Endothelial cell of umbilical vein (primary cell): Measurements from ENCODE around the gene TLE3. TPM values are rescaled to one million over a fixed set of nuclear protein-coding genes. Genes with fewer than 3 reads are reported as not detected.

Source experiments
- BruUV-seq: library from RNA; stranded (reverse); fragments of 400-500 nt; replicated peaks from 2 replicates; lab custom pipeline; 2021; lab: Mats Ljungman, UMichigan
- CTCF ChIA-PET: fragments of 300-600, 350-600 bp; sonication (Branson Sonifier 250); formaldehyde crosslinking; loops from one replicate; lab custom pipeline; 2021; ENCODE audit warnings: antibody characterized with exemption, inconsistent platforms; lab: Charles Lee
- POLR2A ChIA-PET: fragments of 300-600, 350-600 bp; sonication (Branson Sonifier 250); formaldehyde crosslinking; loops from one replicate; lab custom pipeline; 2021; ENCODE audit warnings: antibody characterized with exemption, inconsistent platforms; lab: Charles Lee
- DNase-seq: peaks from one replicate; pipeline ENCODE4 v3.0.0-alpha.2; 2011; ENCODE audit warnings: low read depth, low spot score
- FAIRE-seq: peaks from 2 replicates; lab custom pipeline; 2011; peaks lifted over from hg19 to GRCh38; lab: Jason Lieb, UNC
- H2AFZ ChIP-seq: 2 replicates; pipeline ENCODE4 v1.6.0; 2012; ENCODE audit warnings: low read depth, low read length, control low read depth, inconsistent platforms
- H3K27ac ChIP-seq: 2 replicates; pipeline ENCODE4 v1.5.1; 2011; ENCODE audit warnings: low read depth, mild to moderate bottlenecking, control low read depth, low read length, moderate library complexity; ENCODE audit not compliant: insufficient read depth
- H3K27me3 ChIP-seq, 2 experiments: 2 replicates each; pipeline versions ENCODE4 v1.6.0 to v1.6.1; 2011; ENCODE audit warnings: low read length in 2 of 2, mixed read lengths in 1 of 2; ENCODE audit not compliant: control insufficient read depth in 2 of 2, insufficient read depth in 2 of 2
- H3K36me3 ChIP-seq, 2 experiments: 2 replicates in 1 of 2; 3 replicates in 1 of 2; pipeline ENCODE4 v1.5.1; 2011; ENCODE audit warnings: low read length in 2 of 2, mild to moderate bottlenecking in 1 of 2, moderate library complexity in 1 of 2; ENCODE audit not compliant: control insufficient read depth in 2 of 2, insufficient read depth in 2 of 2; ENCODE audit errors: extremely low read depth in 1 of 2
- H3K4me1 ChIP-seq: 3 replicates; pipeline ENCODE4 v1.5.1; 2011; ENCODE audit warnings: mild to moderate bottlenecking, low read length; ENCODE audit not compliant: control insufficient read depth, insufficient read depth; ENCODE audit errors: extremely low read depth
- H3K4me2 ChIP-seq: 2 replicates; pipeline ENCODE4 v1.6.1; 2011; ENCODE audit warnings: low read length, control low read depth, mixed read lengths; ENCODE audit not compliant: insufficient read depth
- H3K4me3 ChIP-seq, 3 experiments: fragments of 200-600 bp in 1 of 3; sonication (generic), shearing (Covaris generic) in 1 of 3; replicated peaks in 1 of 3; 2 replicates each; pipeline ENCODE4 v1.5.1; 2011 to 2016; ENCODE audit warnings: control low read depth in 3 of 3, low read length in 3 of 3, mild to moderate bottlenecking in 2 of 3, inconsistent platforms in 1 of 3, low read depth in 1 of 3, moderate library complexity in 1 of 3; ENCODE audit not compliant: insufficient read depth in 1 of 3
- H3K79me2 ChIP-seq: 2 replicates; pipeline ENCODE4 v1.6.0; 2012; ENCODE audit warnings: low read length, inconsistent platforms; ENCODE audit not compliant: control insufficient read depth, insufficient read depth
- H3K9ac ChIP-seq: replicated peaks from 2 replicates; pipeline ENCODE3; 2011; ENCODE audit warnings: low read length, control low read depth; ENCODE audit not compliant: insufficient read depth; ENCODE audit errors: extremely low read depth
- H3K9me1 ChIP-seq: replicated peaks from 3 replicates; pipeline ENCODE4 v1.6.0; 2011; ENCODE audit warnings: mild to moderate bottlenecking, low read length; ENCODE audit not compliant: control insufficient read depth, insufficient read depth; ENCODE audit errors: extremely low read depth
- H3K9me3 ChIP-seq: replicated peaks from 2 replicates; pipeline ENCODE4 v1.5.1; 2012; ENCODE audit warnings: low read length, inconsistent platforms; ENCODE audit not compliant: control insufficient read depth, insufficient read depth
- H4K20me1 ChIP-seq: replicated peaks from 2 replicates; pipeline ENCODE3; 2011; ENCODE audit warnings: mild to moderate bottlenecking, low read length; ENCODE audit not compliant: control insufficient read depth, insufficient read depth; ENCODE audit errors: extremely low read depth
- CTCF ChIP-seq, 2 donors: IDR thresholded peaks; 1 replicate in 1 of 2; 2 replicates in 1 of 2; pipeline ENCODE4 v1.5.1; 2011; ENCODE audit warnings: low read length in 2 of 2, mild to moderate bottlenecking in 2 of 2, moderate library complexity in 2 of 2, control low read depth in 1 of 2, inconsistent platforms in 1 of 2, low read depth in 1 of 2; ENCODE audit not compliant: insufficient read depth in 1 of 2; ENCODE audit errors: extremely low read depth in 1 of 2
- EZH2 ChIP-seq: IDR thresholded peaks from 2 replicates; pipeline ENCODE4 v1.6.1; 2012; ENCODE audit warnings: borderline replicate concordance, low read depth, mild to moderate bottlenecking, moderate library complexity, low read length, inconsistent platforms; ENCODE audit not compliant: severe bottlenecking
- FOS ChIP-seq: IDR thresholded peaks from 2 replicates; pipeline ENCODE4 v1.6.1; 2011; ENCODE audit warnings: mild to moderate bottlenecking, low read length, moderate library complexity, borderline replicate concordance; ENCODE audit not compliant: insufficient read depth
- GATA2 ChIP-seq: IDR thresholded peaks from 2 replicates; pipeline ENCODE4 v1.7.0; 2011; ENCODE audit warnings: low read depth, mild to moderate bottlenecking, moderate library complexity, mixed read lengths, low read length; ENCODE audit not compliant: insufficient read length, insufficient read depth
- JUN ChIP-seq: IDR thresholded peaks from 2 replicates; pipeline ENCODE4 v1.6.1; 2011; ENCODE audit warnings: borderline replicate concordance, low read depth; ENCODE audit not compliant: insufficient read length, insufficient read depth
- MAX ChIP-seq: IDR thresholded peaks from 2 replicates; pipeline ENCODE4 v1.6.1; 2011; ENCODE audit not compliant: insufficient read depth, insufficient read length
- MYC ChIP-seq: IDR thresholded peaks from one replicate; pipeline ENCODE4 v1.6.1; 2011; ENCODE audit warnings: mild to moderate bottlenecking, low read depth, low read length
- POLR2A ChIP-seq: IDR thresholded peaks from 2 replicates; pipeline ENCODE4 v1.6.1; 2012; ENCODE audit warnings: low read depth, mild to moderate bottlenecking, control low read depth, low read length
- POLR2AphosphoS5 ChIP-seq: IDR thresholded peaks from 2 replicates; pipeline ENCODE4 v1.6.1; 2012; ENCODE audit warnings: low read depth, mild to moderate bottlenecking, control low read depth, low read length, moderate library complexity; ENCODE audit not compliant: insufficient read depth
- dilution Hi-C: fragments of 300-500 bp; cut with MboI; formaldehyde crosslinking; loops from one replicate; pipeline ENCODE4 v1.15.0; 2019; ENCODE audit warnings: low sequenced_read_pairs; ENCODE audit not compliant: extremely low pct_ligation_motif_present
- intact Hi-C: fragments of 100-400 bp; cut with micrococcal nuclease; formaldehyde crosslinking; loops from one replicate; pipeline ENCODE4 v1.10.0; 2022
- polyA plus RNA-seq, 4 experiments: library from polyadenylated mRNA; depleted of rRNA in 3 of 4; stranded (reverse) in 3 of 4; unstranded in 1 of 4; fragments of >200 nt; gene quantifications; 2 replicates each; pipeline versions ENCODE4 v1.2.1 to v1.2.3, GENCODE V29; 2011 to 2012; ENCODE audit warnings: missing spikeins in 1 of 4
- total RNA-seq: library from RNA; stranded (reverse); gene quantifications from 2 replicates; pipeline ENCODE4 v1.2.3, GENCODE V29; 2021

Gene TLE3
- total and polyA plus RNA-seq, 2 donors (not counting 3 experiments of a cell fraction or from before 2014, with no cell fraction given), result 40.5 to 56.9 TPM

GRCh38 chr15:70053001-70053715 is 44.6 kb downstream of the TLE3 start:
- no peak overlapping the region for H3K9ac ChIP-seq
- H3K27ac ChIP-seq, result no peak overlapping the region
- no peaks in the 10 kb centered on the region for H3K27me3 ChIP-seq
- H3K9me3 ChIP-seq, result no peaks in the 10 kb centered on the region
- no TSS peak for BruUV-seq
- intact Hi-C loops (no loop called here), dilution Hi-C loops (no loop called here)
- no peak overlapping the region for H3K4me3 ChIP-seq
- H3K4me2 ChIP-seq, result no peak overlapping the region
- FAIRE-seq (no peak), DNase-seq (no peak)
- ChIA-PET CTCF (interaction anchor here (1.6 kb wide), 1 partner anchor 14 kb away, joined by 4 read pairs; no protein-coding TSS in a partner anchor), POLR2A (no interaction called here)
- H3K9me1 ChIP-seq, result no peaks in the 10 kb centered on the region
- no peaks in the 10 kb centered on the region for H3K79me2 ChIP-seq
- TF ChIP-seq FOS, result no peak
- no peak for TF ChIP-seq GATA2
- TF ChIP-seq POLR2AphosphoS5, result no peak
- TF ChIP-seq EZH2, result no peak
- TF ChIP-seq POLR2A, result no peak
- TF ChIP-seq MYC, result no peak
- no peak for TF ChIP-seq CTCF (IDR thresholded peaks at IDR 0.05; ENCODE audit: extremely low read depth in 1 of 2, insufficient read depth in 1 of 2, low read depth in 1 of 2, low read length in 2 of 2)
- no peak for TF ChIP-seq JUN
- no peak for TF ChIP-seq MAX
- H3K4me1 ChIP-seq, result no peaks in the 10 kb centered on the region
- H4K20me1 ChIP-seq, result no peaks in the 10 kb centered on the region
- no peak overlapping the region for H2AFZ ChIP-seq
- peaks cover 39 to 79% of the 10 kb centered on the region in 2 experiments for H3K36me3 ChIP-seq
